ENCODE measurements around the gene P2RX4.

DNA sequence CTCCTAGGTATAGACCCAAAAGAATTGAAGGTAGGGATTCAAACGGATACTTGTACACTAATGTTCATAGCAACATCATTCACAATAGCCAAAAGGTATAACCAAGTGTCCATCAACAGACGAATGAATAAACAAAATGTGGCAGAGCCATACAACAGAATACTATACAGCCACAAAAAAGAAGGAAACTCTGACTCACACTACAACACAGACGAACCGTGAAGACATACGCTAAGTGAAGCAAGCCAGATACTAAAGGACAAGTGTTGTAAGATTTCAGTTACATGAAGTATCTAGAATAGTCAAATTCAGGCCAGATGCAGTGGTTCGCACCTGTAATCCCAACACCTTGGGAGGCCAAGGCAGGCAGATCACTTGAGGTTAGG lies 67.4 kb downstream of the P2RX4 start:
- TF ChIP-seq, protein P1, sequence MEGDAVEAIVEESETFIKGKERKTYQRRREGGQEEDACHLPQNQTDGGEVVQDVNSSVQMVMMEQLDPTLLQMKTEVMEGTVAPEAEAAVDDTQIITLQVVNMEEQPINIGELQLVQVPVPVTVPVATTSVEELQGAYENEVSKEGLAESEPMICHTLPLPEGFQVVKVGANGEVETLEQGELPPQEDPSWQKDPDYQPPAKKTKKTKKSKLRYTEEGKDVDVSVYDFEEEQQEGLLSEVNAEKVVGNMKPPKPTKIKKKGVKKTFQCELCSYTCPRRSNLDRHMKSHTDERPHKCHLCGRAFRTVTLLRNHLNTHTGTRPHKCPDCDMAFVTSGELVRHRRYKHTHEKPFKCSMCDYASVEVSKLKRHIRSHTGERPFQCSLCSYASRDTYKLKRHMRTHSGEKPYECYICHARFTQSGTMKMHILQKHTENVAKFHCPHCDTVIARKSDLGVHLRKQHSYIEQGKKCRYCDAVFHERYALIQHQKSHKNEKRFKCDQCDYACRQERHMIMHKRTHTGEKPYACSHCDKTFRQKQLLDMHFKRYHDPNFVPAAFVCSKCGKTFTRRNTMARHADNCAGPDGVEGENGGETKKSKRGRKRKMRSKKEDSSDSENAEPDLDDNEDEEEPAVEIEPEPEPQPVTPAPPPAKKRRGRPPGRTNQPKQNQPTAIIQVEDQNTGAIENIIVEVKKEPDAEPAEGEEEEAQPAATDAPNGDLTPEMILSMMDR (conservative IDR thresholded peaks at IDR 0.05 in 1 of 2, IDR thresholded peaks at IDR 0.05 in 1 of 2; ENCODE audit: extremely low read depth in 1 of 2, insufficient read depth in 1 of 2, low read depth in 1 of 2, low read length in 2 of 2): no peak
- no peak for TF ChIP-seq EZH2 (IDR thresholded peaks at IDR 0.05; ENCODE audit: borderline replicate concordance, low read length)
